MCF 10A (cell line): Measurements from ENCODE around the gene CALML3. TPM values are rescaled to one million over a fixed set of nuclear protein-coding genes. Genes with fewer than 3 reads are reported as not detected.

Source experiments
- BruUV-seq: library from RNA; stranded (reverse); fragments of 400-500 nt; replicated peaks from 2 replicates; lab custom pipeline; 2021; lab: Mats Ljungman, UMichigan
- CTCF ChIA-PET: fragments of 300-600 bp; sonication (Branson Sonifier 250); formaldehyde crosslinking; extraction: SDS; loops from one replicate; lab custom pipeline; 2021; ENCODE audit warnings: antibody characterized with exemption, inconsistent platforms; lab: Yijun Ruan, JAX
- POLR2A ChIA-PET: fragments of 300-600, 350-650 bp; sonication (Branson Sonifier 250); formaldehyde crosslinking; extraction: SDS; loops from one replicate; lab custom pipeline; 2020; ENCODE audit warnings: antibody characterized with exemption, inconsistent platforms; lab: Yijun Ruan, JAX
- DNase-seq: peaks from one replicate; pipeline ENCODE4 v3.0.0-alpha.2; 2018; ENCODE audit not compliant: unreplicated experiment
- H3K27ac Mint-ChIP-seq: one replicate; pipeline ENCODE4 v1.8.0; 2022; ENCODE audit warnings: mild to moderate bottlenecking, low read depth, mixed read lengths; ENCODE audit not compliant: unreplicated experiment
- H3K27me3 Mint-ChIP-seq: one replicate; pipeline ENCODE4 v1.8.0; 2022; ENCODE audit warnings: mixed read lengths; ENCODE audit not compliant: insufficient read depth, unreplicated experiment
- H3K36me3 Mint-ChIP-seq: one replicate; pipeline ENCODE4 v1.8.0; 2022; ENCODE audit warnings: mild to moderate bottlenecking, moderate library complexity, mixed read lengths; ENCODE audit not compliant: insufficient read depth, unreplicated experiment
- H3K4me1 Mint-ChIP-seq: one replicate; pipeline ENCODE4 v1.8.0; 2022; ENCODE audit warnings: mixed read lengths; ENCODE audit not compliant: insufficient read depth, unreplicated experiment
- H3K4me3 Mint-ChIP-seq: one replicate; pipeline ENCODE4 v1.8.0; 2022; ENCODE audit warnings: mild to moderate bottlenecking, moderate library complexity, mixed read lengths; ENCODE audit not compliant: unreplicated experiment
- H3K9me3 Mint-ChIP-seq: one replicate; pipeline ENCODE4 v1.8.0; 2022; ENCODE audit warnings: mixed read lengths; ENCODE audit not compliant: unreplicated experiment
- intact Hi-C: fragments of 100-400 bp; cut with micrococcal nuclease; formaldehyde crosslinking; loops from 2 replicates; pipeline ENCODE4 v1.14.1; 2022
- total RNA-seq: library from RNA; stranded (reverse); gene quantifications from 2 replicates; pipeline ENCODE4 v1.2.3, GENCODE V29; 2022
- TF ChIP-seq, protein P1 (sequence below): fragments of 200-600 bp; IDR thresholded peaks from one replicate; pipeline ENCODE4 v1.8.0; 2022; ENCODE audit warnings: antibody characterized with exemption, mild to moderate bottlenecking; ENCODE audit not compliant: unreplicated experiment

CALML3 gene
- total RNA-seq, 1 experiment from 2014 or later: 0.75 TPM

GRCh38 chr10:5480162-5480941, 44.4 kb upstream of the CALML3 start:
- BruUV-seq: no TSS peak
- no peaks in the 10 kb centered on the region for H3K27me3 Mint-ChIP-seq
- DNase-seq: no peak
- intact Hi-C loops: no loop called here
- H3K4me1 Mint-ChIP-seq: no peaks in the 10 kb centered on the region
- no peaks in the 10 kb centered on the region for H3K9me3 Mint-ChIP-seq
- TF ChIP-seq, protein P1, sequence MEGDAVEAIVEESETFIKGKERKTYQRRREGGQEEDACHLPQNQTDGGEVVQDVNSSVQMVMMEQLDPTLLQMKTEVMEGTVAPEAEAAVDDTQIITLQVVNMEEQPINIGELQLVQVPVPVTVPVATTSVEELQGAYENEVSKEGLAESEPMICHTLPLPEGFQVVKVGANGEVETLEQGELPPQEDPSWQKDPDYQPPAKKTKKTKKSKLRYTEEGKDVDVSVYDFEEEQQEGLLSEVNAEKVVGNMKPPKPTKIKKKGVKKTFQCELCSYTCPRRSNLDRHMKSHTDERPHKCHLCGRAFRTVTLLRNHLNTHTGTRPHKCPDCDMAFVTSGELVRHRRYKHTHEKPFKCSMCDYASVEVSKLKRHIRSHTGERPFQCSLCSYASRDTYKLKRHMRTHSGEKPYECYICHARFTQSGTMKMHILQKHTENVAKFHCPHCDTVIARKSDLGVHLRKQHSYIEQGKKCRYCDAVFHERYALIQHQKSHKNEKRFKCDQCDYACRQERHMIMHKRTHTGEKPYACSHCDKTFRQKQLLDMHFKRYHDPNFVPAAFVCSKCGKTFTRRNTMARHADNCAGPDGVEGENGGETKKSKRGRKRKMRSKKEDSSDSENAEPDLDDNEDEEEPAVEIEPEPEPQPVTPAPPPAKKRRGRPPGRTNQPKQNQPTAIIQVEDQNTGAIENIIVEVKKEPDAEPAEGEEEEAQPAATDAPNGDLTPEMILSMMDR: no peak
- H3K36me3 Mint-ChIP-seq: no peaks in the 10 kb centered on the region
- no peak overlapping the region for H3K27ac Mint-ChIP-seq
- no peak overlapping the region for H3K4me3 Mint-ChIP-seq
- ChIA-PET POLR2A (no interaction called here), CTCF (interaction anchor here (0.6 to 1.0 kb wide), 2 partner anchors 107 to 146 kb away, joined by 3 read pairs; no protein-coding TSS in a partner anchor)

- no peaks in the 10 kb centered on the region for H3K27me3 Mint-ChIP-seq
- TF ChIP-seq, protein P1: no peak
- CTCF ChIA-PET: no interaction called here
- H3K27ac Mint-ChIP-seq: no peak overlapping the region
- BruUV-seq: no TSS peak
- DNase-seq: no peak
- H3K36me3 Mint-ChIP-seq: no peaks in the 10 kb centered on the region
- intact Hi-C loops: no loop called here
- H3K4me1 Mint-ChIP-seq: no peaks in the 10 kb centered on the region
- POLR2A ChIA-PET: no interaction called here
- H3K9me3 Mint-ChIP-seq: no peaks in the 10 kb centered on the region
- H3K4me3 Mint-ChIP-seq: no peak overlapping the region
Observed at GRCh38 chr10:5481121-5481520, 43.6 kb upstream of the CALML3 start.

GRCh38 chr10:5482016-5482415, 42.7 kb upstream of the CALML3 start:
- DNase-seq: no peak
- TF ChIP-seq, protein P1: no peak
- ChIA-PET CTCF (no interaction called here), POLR2A (no interaction called here)
- Mint-ChIP-seq H3K36me3 (no peaks in the 10 kb centered on the region), H3K27ac (no peak overlapping the region), H3K9me3 (no peaks in the 10 kb centered on the region), H3K27me3 (no peaks in the 10 kb centered on the region), H3K4me3 (no peak overlapping the region), H3K4me1 (no peaks in the 10 kb centered on the region)
- intact Hi-C loops: no loop called here
- no TSS peak for BruUV-seq

DNA sequence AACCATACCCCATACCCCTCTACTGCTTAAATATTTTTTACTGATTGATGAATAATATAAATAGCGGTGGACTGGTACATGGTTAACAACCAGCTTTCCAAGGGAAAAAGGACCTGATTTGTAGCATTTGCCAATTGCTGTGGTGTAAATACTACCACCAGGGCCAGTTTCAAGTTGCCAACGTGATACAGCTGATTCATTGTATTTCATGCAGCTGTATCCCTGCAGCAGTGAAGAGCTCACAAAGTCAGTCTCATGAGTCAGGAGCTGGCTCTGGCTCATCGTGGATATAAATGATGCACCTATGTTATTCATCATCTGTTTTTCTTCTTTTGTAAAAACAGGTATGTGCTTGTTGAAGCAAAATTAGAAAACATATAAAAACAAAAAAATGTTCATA, 40.6 kb upstream of the CALML3 start:
- TF ChIP-seq, protein P1: no peak
- peak; percentile 55 for DNase-seq
- peaks cover 12% of the 10 kb centered on the region for H3K4me1 Mint-ChIP-seq
- ChIA-PET POLR2A (interaction anchor here (0.8 to 2.7 kb wide), 11 partner anchors 9 to 130 kb away, joined by 3 to 17 read pairs (median 4); no protein-coding TSS in a partner anchor), CTCF (interaction anchor here (0.6 to 1.1 kb wide), 5 partner anchors 17 to 138 kb away, joined by 3 to 5 read pairs (median 3); no protein-coding TSS in a partner anchor)
- peaks cover 9% of the 10 kb centered on the region for H3K36me3 Mint-ChIP-seq
- H3K27ac Mint-ChIP-seq: no peak overlapping the region
- no TSS peak for BruUV-seq
- H3K27me3 Mint-ChIP-seq: no peaks in the 10 kb centered on the region
- H3K4me3 Mint-ChIP-seq: no peak overlapping the region
- intact Hi-C loops: no loop called here
- H3K9me3 Mint-ChIP-seq: no peaks in the 10 kb centered on the region
